Measurements from ENCODE around the gene PRRG3. TPM values are rescaled to one million over a fixed set of nuclear protein-coding genes. Genes with fewer than 3 reads are reported as not detected.

Gene PRRG3
- total RNA-seq, 1 experiment from 2014 or later = 5.1 TPM

- TF ChIP-seq, protein P1, sequence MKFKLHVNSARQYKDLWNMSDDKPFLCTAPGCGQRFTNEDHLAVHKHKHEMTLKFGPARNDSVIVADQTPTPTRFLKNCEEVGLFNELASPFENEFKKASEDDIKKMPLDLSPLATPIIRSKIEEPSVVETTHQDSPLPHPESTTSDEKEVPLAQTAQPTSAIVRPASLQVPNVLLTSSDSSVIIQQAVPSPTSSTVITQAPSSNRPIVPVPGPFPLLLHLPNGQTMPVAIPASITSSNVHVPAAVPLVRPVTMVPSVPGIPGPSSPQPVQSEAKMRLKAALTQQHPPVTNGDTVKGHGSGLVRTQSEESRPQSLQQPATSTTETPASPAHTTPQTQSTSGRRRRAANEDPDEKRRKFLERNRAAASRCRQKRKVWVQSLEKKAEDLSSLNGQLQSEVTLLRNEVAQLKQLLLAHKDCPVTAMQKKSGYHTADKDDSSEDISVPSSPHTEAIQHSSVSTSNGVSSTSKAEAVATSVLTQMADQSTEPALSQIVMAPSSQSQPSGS (CRISPR knock-in tag; IDR thresholded peaks at IDR 0.05; ENCODE audit: borderline replicate concordance, low read depth) = no peak
- TF ChIP-seq HMGA2 (CRISPR knock-in tag; IDR thresholded peaks at IDR 0.05) (no peak), ETV6 (CRISPR knock-in tag; IDR thresholded peaks at IDR 0.05) (no peak)
These were observed 47.1 kb downstream of the PRRG3 start (continued) for GRCh38 chrX:151742311-151742710.

DNA sequence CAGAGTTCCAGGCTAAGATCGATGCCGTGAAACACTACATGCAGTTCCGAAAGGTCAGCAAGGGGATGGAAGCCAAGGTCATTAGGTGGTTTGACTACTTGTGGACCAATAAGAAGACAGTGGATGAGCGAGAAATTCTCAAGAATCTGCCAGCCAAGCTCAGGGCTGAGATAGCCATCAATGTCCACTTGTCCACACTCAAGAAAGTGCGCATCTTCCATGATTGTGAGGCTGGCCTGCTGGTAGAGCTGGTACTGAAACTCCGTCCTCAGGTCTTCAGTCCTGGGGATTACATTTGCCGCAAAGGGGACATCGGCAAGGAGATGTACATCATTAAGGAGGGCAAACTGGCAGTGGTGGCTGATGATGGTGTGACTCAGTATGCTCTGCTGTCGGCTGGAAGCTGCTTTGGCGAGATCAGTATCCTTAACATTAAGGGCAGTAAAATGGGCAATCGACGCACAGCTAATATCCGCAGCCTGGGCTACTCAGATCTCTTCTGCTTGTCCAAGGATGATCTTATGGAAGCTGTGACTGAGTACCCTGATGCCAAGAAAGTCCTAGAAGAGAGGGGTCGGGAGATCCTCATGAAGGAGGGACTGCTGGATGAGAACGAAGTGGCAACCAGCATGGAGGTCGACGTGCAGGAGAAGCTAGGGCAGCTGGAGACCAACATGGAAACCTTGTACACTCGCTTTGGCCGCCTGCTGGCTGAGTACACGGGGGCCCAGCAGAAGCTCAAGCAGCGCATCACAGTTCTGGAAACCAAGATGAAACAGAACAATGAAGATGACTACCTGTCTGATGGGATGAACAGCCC lies 48.6 kb downstream of the PRRG3 start:
- CTCF ChIA-PET = interaction anchor here (1.2 to 1.6 kb wide), 2 partner anchors 22 to 30 kb away, joined by 3 to 6 read pairs; no protein-coding TSS in a partner anchor
- no peak overlapping the region for H3K4me3 Mint-ChIP-seq
- H3K4me1 Mint-ChIP-seq = peaks cover 8% of the 10 kb centered on the region
- H3K27me3 Mint-ChIP-seq (ENCODE audit: low read depth) = no peaks in the 10 kb centered on the region
- 0 out of 2 replicates have a peak, but pooled peaks cover 4% of the 10 kb centered on the region for H3K9me3 Mint-ChIP-seq
- H3K36me3 Mint-ChIP-seq = no peaks in the 10 kb centered on the region
- no peak overlapping the region for H3K27ac Mint-ChIP-seq
- POLR2A ChIA-PET = no interaction called here
- ATAC-seq (no peak), DNase-seq (ENCODE audit: low spot score) (no peak)
- no peak for TF ChIP-seq ATF1 (CRISPR knock-in tag; IDR thresholded peaks at IDR 0.05)
- no peak for TF ChIP-seq ZNF263 (CRISPR knock-in tag; IDR thresholded peaks at IDR 0.05; ENCODE audit: low read depth)
- TF ChIP-seq AFF4 (CRISPR knock-in tag; IDR thresholded peaks at IDR 0.05; ENCODE audit: borderline replicate concordance) = no peak
- no peak for TF ChIP-seq MAX (CRISPR knock-in tag; IDR thresholded peaks at IDR 0.05)
- no peak for TF ChIP-seq ZBTB43 (CRISPR knock-in tag; IDR thresholded peaks at IDR 0.05)
- TF ChIP-seq TCF7 (CRISPR knock-in tag; IDR thresholded peaks at IDR 0.05; ENCODE audit: low read depth) = no peak
- no peak for TF ChIP-seq FOXK1 (CRISPR knock-in tag; IDR thresholded peaks at IDR 0.05)
- TF ChIP-seq, protein P2, sequence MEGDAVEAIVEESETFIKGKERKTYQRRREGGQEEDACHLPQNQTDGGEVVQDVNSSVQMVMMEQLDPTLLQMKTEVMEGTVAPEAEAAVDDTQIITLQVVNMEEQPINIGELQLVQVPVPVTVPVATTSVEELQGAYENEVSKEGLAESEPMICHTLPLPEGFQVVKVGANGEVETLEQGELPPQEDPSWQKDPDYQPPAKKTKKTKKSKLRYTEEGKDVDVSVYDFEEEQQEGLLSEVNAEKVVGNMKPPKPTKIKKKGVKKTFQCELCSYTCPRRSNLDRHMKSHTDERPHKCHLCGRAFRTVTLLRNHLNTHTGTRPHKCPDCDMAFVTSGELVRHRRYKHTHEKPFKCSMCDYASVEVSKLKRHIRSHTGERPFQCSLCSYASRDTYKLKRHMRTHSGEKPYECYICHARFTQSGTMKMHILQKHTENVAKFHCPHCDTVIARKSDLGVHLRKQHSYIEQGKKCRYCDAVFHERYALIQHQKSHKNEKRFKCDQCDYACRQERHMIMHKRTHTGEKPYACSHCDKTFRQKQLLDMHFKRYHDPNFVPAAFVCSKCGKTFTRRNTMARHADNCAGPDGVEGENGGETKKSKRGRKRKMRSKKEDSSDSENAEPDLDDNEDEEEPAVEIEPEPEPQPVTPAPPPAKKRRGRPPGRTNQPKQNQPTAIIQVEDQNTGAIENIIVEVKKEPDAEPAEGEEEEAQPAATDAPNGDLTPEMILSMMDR (IDR thresholded peaks at IDR 0.05) = no peak
- no peak for TF ChIP-seq ZNF532 (CRISPR knock-in tag; IDR thresholded peaks at IDR 0.05; ENCODE audit: borderline replicate concordance)
- TF ChIP-seq E2F5 (CRISPR knock-in tag; IDR thresholded peaks at IDR 0.05) = no peak

Data from WTC11 (cell line).